HEK293 (cell line): ENCODE data around the gene JAZF1.
"Not testable (repeated sequence)": the region's sequence is repeated elsewhere in the genome, so short reads cannot be mapped to it uniquely, and the experiment has no call there.

Experiments used
- CTCF ChIA-PET: fragments of 350-600 bp; formaldehyde crosslinking; extraction: SDS; loops from one replicate; lab custom pipeline; 2021; ENCODE audit warnings: antibody characterized with exemption; lab: Yijun Ruan, JAX
- POLR2A ChIA-PET: fragments of 300-600 bp; formaldehyde crosslinking; extraction: SDS; loops from one replicate; lab custom pipeline; 2020; ENCODE audit warnings: antibody characterized with exemption, inconsistent platforms; lab: Yijun Ruan, JAX
- H3K27ac ChIP-seq: fragments of 200-500 bp; sonication (Bioruptor generic); 2 replicates; pipeline ENCODE4 v1.5.1; 2014; ENCODE audit warnings: low read depth, low read length, control low read depth, inconsistent platforms; ENCODE audit errors: extremely low read depth
- H3K36me3 ChIP-seq, 2 experiments: fragments of 200-500 bp in 1 of 2; sonication (Bioruptor generic) in 1 of 2; 1 replicate in 1 of 2; 2 replicates in 1 of 2; pipeline ENCODE4 v1.5.1; 2014 to 2017; ENCODE audit warnings: inconsistent platforms in 2 of 2, low read length in 2 of 2; ENCODE audit not compliant: control insufficient read depth in 2 of 2, insufficient read depth in 1 of 2
- H3K4me1 ChIP-seq: fragments of 200-500 bp; sonication (Bioruptor generic); 2 replicates; pipeline ENCODE4 v1.5.1; 2014; ENCODE audit warnings: mild to moderate bottlenecking, low read length, inconsistent platforms; ENCODE audit not compliant: control insufficient read depth, insufficient read depth
- H3K4me3 ChIP-seq: 2 replicates; pipeline ENCODE4 v1.5.1; 2011; ENCODE audit warnings: low read depth, mild to moderate bottlenecking, control low read depth, low read length, moderate library complexity
- H3K9me3 ChIP-seq: fragments of 200-500 bp; sonication (Bioruptor generic); 2 replicates; pipeline ENCODE4 v1.5.1; 2014; ENCODE audit warnings: low read depth, low read length, inconsistent platforms; ENCODE audit not compliant: control insufficient read depth, insufficient read depth
- IKZF3 ChIP-seq: fragments of 450-650 bp; IDR thresholded peaks from 2 replicates; pipeline ENCODE4 v1.5.0; 2018; ENCODE audit warnings: missing biosample characterization, mild to moderate bottlenecking, missing genetic modification characterization, moderate library complexity
- KLF8 ChIP-seq: fragments of 450-650 bp; formaldehyde crosslinking; IDR thresholded peaks from 2 replicates; pipeline ENCODE4 v1.5.1; 2016; ENCODE audit warnings: missing biosample characterization, missing genetic modification characterization
- MEIS1 ChIP-seq: sonication (generic); formaldehyde crosslinking; IDR thresholded peaks from 2 replicates; pipeline ENCODE4 v1.8.1; 2022; ENCODE audit warnings: missing genetic modification reagents, mild to moderate bottlenecking, borderline replicate concordance
- OSR2 ChIP-seq: fragments of 450-650 bp; formaldehyde crosslinking; IDR thresholded peaks from 2 replicates; pipeline ENCODE4 v1.5.1; 2016; ENCODE audit warnings: missing biosample characterization, missing genetic modification characterization
- RBAK ChIP-seq: fragments of 450-650 bp; formaldehyde crosslinking; IDR thresholded peaks from 2 replicates; pipeline ENCODE4 v1.5.1; 2016; ENCODE audit warnings: missing biosample characterization, missing genetic modification characterization
- SP7 ChIP-seq: fragments of 450-650 bp; formaldehyde crosslinking; IDR thresholded peaks from 2 replicates; pipeline ENCODE4 v1.5.1; 2016; ENCODE audit warnings: missing biosample characterization, missing genetic modification characterization
- TRIM28 ChIP-seq: IDR thresholded peaks from 2 replicates; pipeline ENCODE4 v1.6.1; 2011; ENCODE audit warnings: low read length, control low read depth, borderline replicate concordance
- WT1 ChIP-seq: fragments of 450-650 bp; formaldehyde crosslinking; IDR thresholded peaks from 2 replicates; pipeline ENCODE4 v1.5.1; 2016; ENCODE audit warnings: missing biosample characterization, missing genetic modification characterization
- ZBTB44 ChIP-seq: fragments of 450-650 bp; IDR thresholded peaks from 2 replicates; pipeline ENCODE4 v1.5.1; 2018; ENCODE audit warnings: missing biosample characterization, mild to moderate bottlenecking, missing genetic modification characterization
- ZNF248 ChIP-seq: fragments of 450-650 bp; formaldehyde crosslinking; IDR thresholded peaks from 2 replicates; pipeline ENCODE4 v1.5.1; 2017; ENCODE audit warnings: missing biosample characterization, missing genetic modification characterization
- ZNF280C ChIP-seq: fragments of 450-650 bp; formaldehyde crosslinking; IDR thresholded peaks from 2 replicates; pipeline ENCODE4 v1.5.1; 2016; ENCODE audit warnings: missing biosample characterization, missing genetic modification characterization
- ZNF473 ChIP-seq: fragments of 450-650 bp; formaldehyde crosslinking; IDR thresholded peaks from 2 replicates; pipeline ENCODE4 v1.5.1; 2017; ENCODE audit warnings: missing biosample characterization, missing genetic modification characterization
- ZNF600 ChIP-seq: fragments of 450-650 bp; formaldehyde crosslinking; IDR thresholded peaks from 2 replicates; pipeline ENCODE4 v1.5.1; 2016; ENCODE audit warnings: missing biosample characterization, missing genetic modification characterization
- ZNF610 ChIP-seq: fragments of 450-650 bp; formaldehyde crosslinking; IDR thresholded peaks from 2 replicates; pipeline ENCODE4 v1.5.1; 2016; ENCODE audit warnings: missing biosample characterization, missing genetic modification characterization, borderline replicate concordance
- ZNF701 ChIP-seq: fragments of 450-650 bp; formaldehyde crosslinking; IDR thresholded peaks from 2 replicates; pipeline ENCODE4 v1.5.1; 2016; ENCODE audit warnings: missing biosample characterization, missing genetic modification characterization
- ZNF791 ChIP-seq: fragments of 450-650 bp; formaldehyde crosslinking; IDR thresholded peaks from 2 replicates; pipeline ENCODE4 v1.5.1; 2016; ENCODE audit warnings: missing biosample characterization, missing genetic modification characterization
- ZSCAN16 ChIP-seq: fragments of 450-650 bp; formaldehyde crosslinking; IDR thresholded peaks from 2 replicates; pipeline ENCODE4 v1.5.1; 2016; ENCODE audit warnings: missing biosample characterization, missing genetic modification characterization
- ZSCAN23 ChIP-seq: fragments of 450-650 bp; formaldehyde crosslinking; IDR thresholded peaks from 2 replicates; pipeline ENCODE4 v1.5.1; 2016; ENCODE audit warnings: missing biosample characterization, missing genetic modification characterization
- ZSCAN30 ChIP-seq: fragments of 450-650 bp; IDR thresholded peaks from 2 replicates; pipeline ENCODE4 v1.5.1; 2018; ENCODE audit warnings: missing biosample characterization, mild to moderate bottlenecking, missing genetic modification characterization, moderate library complexity
- TF ChIP-seq, protein P1 (sequence below): fragments of 450-650 bp; formaldehyde crosslinking; IDR thresholded peaks from 2 replicates; pipeline ENCODE4 v1.5.1; 2017; ENCODE audit warnings: missing biosample characterization, mild to moderate bottlenecking, missing genetic modification characterization, moderate library complexity
- TF ChIP-seq, protein P2 (sequence below): fragments of 450-650 bp; formaldehyde crosslinking; IDR thresholded peaks from 2 replicates; pipeline ENCODE4; 2016; ENCODE audit warnings: missing biosample characterization, missing genetic modification characterization

The JAZF1 gene

DNA sequence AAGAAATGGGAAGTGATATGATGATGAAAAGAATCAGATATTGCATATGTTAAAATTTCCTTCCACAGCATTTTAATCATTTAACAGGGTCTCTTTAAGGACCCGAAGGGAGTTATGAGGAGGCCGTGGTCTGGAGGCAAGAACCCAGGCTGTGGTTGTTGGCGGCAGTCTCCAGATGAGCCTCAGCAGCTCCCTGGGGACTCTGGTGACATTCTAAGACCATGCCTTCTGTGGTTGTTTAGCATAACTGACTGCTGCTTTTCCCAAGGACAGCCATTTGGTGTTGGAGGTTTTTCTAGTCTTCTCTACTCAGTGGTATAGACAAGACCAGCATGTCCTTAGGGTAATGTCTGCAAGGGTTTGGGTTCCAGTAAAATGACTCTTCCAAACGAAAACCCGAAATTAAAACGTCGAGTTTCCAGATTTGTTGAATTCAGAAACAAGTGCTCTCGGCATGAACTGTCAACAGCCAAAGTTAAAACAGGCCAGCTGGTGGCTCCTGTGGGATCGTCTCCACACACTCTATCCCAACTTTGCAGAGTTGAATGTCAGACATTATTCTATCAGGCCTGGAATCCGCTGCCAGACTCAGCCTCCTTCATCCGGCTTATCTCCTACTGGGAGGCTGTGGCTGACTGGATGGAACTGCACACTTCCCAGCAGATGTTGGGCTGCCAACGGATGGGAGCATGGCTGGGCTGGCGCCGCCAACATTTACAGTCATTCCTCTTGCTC, 257.5 kb downstream of the JAZF1 start:
- H3K27ac ChIP-seq: no peak overlapping the region

GRCh38 chr7:27922389-27922788, 258.2 kb downstream of the JAZF1 start:
- H3K27ac ChIP-seq, H3K9me3 ChIP-seq, H3K36me3 ChIP-seq, H3K4me3 ChIP-seq, H3K4me1 ChIP-seq, POLR2A ChIA-PET: not testable (repeated sequence)
- CTCF ChIA-PET: interaction anchor here (0.6 to 1.0 kb wide), 4 partner anchors 155 to 727 kb away, joined by 3 to 5 read pairs (median 3); no protein-coding TSS in a partner anchor

More for the DNA sequence above, 257.5 kb downstream of the JAZF1 start:
- Histone ChIP-seq H3K9me3 (no peaks in the 10 kb centered on the region), H3K4me1 (peaks cover 9% of the 10 kb centered on the region; the same call in 1 of the 2 replicates), H3K4me3 (no peak overlapping the region), H3K36me3 (no peaks in the 10 kb centered on the region)
- CTCF ChIA-PET: interaction anchor here (0.9 to 1.0 kb wide), 2 partner anchors 159 to 727 kb away, joined by 3 to 5 read pairs; no protein-coding TSS in a partner anchor
- POLR2A ChIA-PET: no interaction called here
- no peak for TF ChIP-seq OSR2 (tag by site-specific recombination)

GRCh38 chr7:27921081-27921836, 259.3 kb downstream of the JAZF1 start:
- H3K9me3 ChIP-seq: no peaks in the 10 kb centered on the region
- no peak overlapping the region for H3K4me3 ChIP-seq
- H3K4me1 ChIP-seq: peaks cover 9% of the 10 kb centered on the region; the same call in 1 of the 2 replicates
- no peaks in the 10 kb centered on the region for H3K36me3 ChIP-seq
- ChIA-PET CTCF (interaction anchor here (0.6 to 4.3 kb wide), 23 partner anchors 14 to 1046 kb away, joined by 3 to 26 read pairs (median 4); partner anchors contain the start of gene HOXA13), POLR2A (interaction anchor here (0.7 to 1.7 kb wide), 5 partner anchors 135 to 739 kb away, joined by 3 to 5 read pairs (median 4); no protein-coding TSS in a partner anchor)
- H3K27ac ChIP-seq: no peak overlapping the region
- TF ChIP-seq KLF8 (tag by site-specific recombination) (peak; percentile 50), SP7 (tag by site-specific recombination) (peak; percentile 72), ZBTB44 (tag by site-specific recombination) (peak; percentile 90), ZSCAN23 (tag by site-specific recombination) (no peak), TRIM28 (peak; percentile 66), IKZF3 (tag by site-specific recombination) (peak; percentile 78), ZNF473 (tag by site-specific recombination) (no peak), ZNF610 (tag by site-specific recombination) (no peak), MEIS1 (CRISPR knock-in tag) (no peak), ZNF600 (tag by site-specific recombination) (peak; percentile 29; the same call in 1 of the 2 replicates), ZSCAN30 (tag by site-specific recombination) (peak; percentile 88), ZNF280C (tag by site-specific recombination) (no peak), ZNF248 (tag by site-specific recombination) (no peak), ZNF701 (no peak), WT1 (tag by site-specific recombination) (peak; percentile 22; the same call in 1 of the 2 replicates), RBAK (tag by site-specific recombination) (no peak), ZNF791 (tag by site-specific recombination) (no peak), ZSCAN16 (tag by site-specific recombination) (peak; percentile 73)
- TF ChIP-seq, protein P1, sequence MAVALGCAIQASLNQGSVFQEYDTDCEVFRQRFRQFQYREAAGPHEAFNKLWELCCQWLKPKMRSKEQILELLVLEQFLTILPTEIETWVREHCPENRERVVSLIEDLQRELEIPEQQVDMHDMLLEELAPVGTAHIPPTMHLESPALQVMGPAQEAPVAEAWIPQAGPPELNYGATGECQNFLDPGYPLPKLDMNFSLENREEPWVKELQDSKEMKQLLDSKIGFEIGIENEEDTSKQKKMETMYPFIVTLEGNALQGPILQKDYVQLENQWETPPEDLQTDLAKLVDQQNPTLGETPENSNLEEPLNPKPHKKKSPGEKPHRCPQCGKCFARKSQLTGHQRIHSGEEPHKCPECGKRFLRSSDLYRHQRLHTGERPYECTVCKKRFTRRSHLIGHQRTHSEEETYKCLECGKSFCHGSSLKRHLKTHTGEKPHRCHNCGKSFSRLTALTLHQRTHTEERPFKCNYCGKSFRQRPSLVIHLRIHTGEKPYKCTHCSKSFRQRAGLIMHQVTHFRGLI (tag by site-specific recombination): no peak
- TF ChIP-seq, protein P2, sequence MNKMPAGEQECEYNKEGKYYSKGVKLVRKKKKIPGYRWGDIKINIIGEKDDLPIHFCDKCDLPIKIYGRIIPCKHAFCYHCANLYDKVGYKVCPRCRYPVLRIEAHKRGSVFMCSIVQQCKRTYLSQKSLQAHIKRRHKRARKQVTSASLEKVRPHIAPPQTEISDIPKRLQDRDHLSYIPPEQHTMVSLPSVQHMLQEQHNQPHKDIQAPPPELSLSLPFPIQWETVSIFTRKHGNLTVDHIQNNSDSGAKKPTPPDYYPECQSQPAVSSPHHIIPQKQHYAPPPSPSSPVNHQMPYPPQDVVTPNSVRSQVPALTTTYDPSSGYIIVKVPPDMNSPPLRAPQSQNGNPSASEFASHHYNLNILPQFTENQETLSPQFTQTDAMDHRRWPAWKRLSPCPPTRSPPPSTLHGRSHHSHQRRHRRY (tag by site-specific recombination): no peak
